ENCODE results near the gene NDST1.

The NDST1 gene

DNA sequence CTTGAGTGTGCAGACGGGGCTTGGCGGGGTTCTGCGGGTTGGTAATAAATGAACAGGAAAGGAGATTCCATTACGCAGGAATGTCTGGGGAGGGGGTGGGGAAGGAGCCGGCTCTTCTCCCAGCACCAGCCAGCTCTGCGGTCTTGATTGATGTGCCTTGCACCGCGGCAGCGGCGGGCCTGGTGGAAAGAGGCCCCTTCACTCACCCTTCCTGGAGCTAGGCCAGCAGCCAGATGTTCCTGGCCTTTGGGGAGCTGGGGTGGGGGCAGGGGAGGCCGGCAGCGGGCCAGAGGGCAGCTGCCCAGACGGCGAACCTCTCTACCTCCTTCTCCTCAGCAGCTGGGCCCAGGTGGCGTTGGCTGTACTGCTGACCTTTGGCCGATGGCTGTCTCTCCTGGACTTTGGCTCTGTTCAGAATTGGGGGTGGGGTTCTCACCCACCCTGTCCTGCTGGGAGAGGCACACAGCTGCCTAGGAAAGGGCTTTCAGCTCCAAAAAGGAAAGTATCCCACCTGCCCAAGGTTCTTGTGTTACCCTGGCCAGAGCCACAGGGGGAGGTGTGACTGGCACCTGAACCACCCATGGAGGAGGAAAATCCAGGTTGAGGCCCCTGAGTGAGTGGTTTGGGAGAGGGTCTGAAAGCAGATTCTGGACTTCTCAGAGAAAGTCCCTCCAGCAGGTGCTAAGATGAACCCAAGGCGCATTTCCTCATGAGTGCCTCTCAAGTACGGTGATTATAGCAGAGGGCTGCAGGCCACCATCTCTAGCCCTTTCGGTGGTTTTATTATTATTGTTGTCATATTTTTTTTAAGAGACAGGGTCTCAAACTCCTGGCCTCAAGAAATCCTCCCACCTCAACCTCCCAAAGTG is 74.5 kb downstream of the NDST1 start:
- FAIRE-seq = no peak
- no peak for DNase-seq (ENCODE audit: extremely low spot score, insufficient read length, low read depth)

DNA sequence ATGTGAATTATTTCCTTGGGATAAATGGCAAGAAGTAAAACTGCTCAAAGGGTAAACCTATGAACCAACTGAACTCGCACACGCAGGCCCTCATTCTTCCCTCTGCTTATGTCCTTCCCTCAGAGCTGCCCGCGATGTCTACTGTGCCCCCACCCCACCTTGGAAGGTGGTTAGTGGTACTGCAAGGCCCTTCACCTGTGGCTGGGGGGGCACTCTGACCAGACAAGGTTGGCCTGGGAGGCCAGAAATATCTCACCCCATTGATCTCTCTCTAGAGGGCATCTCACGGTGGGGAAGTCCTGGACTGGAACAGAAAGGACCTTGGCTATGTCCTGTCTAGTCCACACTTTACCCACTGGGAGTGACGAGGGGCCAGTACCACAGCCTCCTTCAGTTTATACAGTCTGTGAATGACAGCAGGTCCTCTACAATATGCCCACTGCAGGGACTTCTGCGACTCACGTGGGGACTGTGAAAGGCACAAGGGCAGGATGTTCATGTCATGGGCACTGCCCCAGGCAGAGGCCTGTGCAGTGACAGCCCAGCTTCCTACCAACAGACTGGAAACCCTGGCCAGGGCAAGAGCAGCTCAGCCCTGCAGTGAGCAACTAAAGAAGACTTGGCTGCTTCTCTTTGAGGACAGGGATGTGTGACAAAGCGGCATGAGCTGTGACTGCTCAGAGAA is 75.8 kb downstream of the NDST1 start:
- no peak for DNase-seq (ENCODE audit: extremely low spot score, insufficient read length, low read depth)
- no peak for FAIRE-seq

DNA sequence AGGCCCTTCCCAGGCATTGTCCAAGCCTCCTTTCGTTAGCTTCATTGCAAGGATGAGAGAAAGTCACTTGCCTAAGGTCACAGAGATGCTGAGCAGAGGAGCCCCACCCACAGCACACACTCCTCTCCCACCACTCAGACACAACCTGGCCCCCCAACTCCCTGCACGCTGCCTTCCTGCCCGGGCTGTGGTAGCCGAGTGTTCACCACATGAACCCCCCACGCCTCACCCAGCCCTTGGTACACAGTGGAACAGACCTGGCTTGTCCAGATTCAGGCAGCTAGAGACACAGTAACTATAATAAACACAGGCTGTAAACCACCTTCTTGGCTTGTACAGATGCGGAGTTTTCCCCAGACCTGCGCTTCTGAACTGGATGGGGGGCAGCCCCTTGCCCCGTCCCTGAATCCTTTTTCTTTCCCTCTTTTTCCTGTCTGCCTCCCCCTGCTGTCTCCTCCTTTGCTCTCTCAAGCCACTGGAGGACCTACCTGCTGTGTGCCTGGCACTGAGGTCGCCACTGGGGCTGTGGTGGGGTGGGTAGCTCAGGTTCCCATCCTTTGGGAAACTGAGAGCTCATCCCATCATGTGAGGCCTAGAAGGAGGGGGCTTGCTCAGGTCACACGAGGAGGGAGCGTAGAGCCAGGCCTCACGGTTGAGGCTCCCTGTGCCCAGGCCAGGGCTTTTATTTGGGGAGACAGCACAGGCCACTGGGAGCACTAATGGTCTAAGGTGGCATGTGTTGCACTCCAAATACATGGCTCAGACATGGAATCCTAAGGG is 76.8 kb downstream of the NDST1 start:
- DNase-seq (ENCODE audit: extremely low spot score, insufficient read length, low read depth) (no peak), FAIRE-seq (no peak)

DNA sequence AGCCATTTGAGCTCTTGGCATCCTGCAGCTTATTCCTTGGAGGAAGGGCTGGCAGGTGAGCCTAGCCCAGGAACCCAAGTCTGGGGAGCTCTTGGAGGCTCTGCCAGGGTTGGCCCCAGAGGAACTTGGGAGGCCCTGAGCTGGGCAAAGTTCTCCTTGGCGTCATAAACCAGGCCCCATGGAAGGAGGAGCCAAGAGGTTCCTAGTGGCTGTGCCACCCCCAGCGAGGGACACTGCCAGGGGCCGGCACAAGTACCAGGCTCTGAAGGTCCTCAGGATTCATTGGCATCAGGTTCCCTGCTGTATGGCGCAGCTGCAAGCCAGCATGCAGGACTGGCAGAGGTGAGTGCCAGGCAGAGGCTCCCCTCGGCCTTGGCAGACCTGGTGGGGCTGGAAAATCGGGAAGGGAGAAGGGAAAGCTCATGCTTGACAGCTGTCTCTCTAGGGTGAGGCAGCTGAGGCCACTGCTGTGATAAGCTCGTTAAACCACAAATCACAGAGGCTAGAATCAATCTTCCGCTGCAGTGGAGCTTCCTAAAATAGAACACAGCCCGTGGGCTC is 77.9 kb downstream of the NDST1 start:
- FAIRE-seq = no peak
- DNase-seq (ENCODE audit: extremely low spot score, insufficient read length, low read depth) = no peak

DNA sequence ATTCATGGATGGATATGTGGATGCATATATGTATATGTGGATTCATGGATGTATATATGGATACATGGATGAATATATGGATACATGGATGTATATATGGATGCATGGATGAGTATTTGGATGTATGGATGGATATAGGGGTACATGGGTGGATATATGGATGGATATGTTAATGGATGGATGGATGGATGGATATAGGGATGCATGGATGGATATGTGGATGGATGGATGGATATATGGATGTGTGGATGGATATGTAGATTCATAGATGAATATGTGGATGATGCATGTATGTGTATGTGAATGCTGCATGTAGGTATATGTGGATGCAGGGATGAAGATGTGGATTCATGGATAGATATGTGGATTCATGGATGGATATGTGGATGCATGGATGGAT is 79.1 kb downstream of the NDST1 start:
- FAIRE-seq = no peak
- no peak for DNase-seq (ENCODE audit: extremely low spot score, insufficient read length, low read depth)

DNA sequence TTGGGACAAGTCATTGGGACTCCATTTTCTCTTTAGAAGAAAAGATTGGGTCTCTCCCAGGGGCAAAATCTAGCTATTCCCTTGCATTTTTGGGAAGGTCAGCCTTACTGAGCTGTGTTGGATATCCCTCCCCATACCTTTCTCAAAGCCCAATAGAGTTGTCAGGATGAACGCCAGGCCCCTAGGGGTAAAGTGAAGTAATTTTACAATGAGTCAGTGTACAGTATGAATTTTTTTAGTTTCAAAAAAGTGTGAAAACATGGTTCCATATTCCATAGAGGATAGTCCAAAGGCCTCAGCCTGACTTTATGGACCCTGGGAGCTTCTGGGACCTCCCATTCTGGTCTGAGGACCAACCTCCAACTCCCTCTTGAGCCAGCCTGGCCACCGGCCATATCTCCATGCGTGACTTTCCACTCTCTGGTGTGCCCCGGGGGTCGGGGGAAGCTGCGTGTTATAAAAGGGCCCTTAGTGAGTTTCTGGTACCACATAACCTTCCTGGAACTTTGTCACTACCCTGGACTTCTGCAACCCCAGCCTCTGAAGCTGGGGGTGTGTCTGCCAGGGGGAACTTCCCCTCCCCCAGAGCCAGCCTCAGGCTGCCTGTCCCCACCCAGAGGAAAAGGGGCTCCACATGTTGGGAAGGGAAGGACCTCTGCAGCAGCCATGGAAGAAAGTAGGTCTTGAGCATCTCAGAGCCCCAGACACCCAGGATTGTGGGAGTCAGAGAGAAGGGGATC is 80.1 kb downstream of the NDST1 start:
- no peak for DNase-seq (ENCODE audit: extremely low spot score, insufficient read length, low read depth)

DNA sequence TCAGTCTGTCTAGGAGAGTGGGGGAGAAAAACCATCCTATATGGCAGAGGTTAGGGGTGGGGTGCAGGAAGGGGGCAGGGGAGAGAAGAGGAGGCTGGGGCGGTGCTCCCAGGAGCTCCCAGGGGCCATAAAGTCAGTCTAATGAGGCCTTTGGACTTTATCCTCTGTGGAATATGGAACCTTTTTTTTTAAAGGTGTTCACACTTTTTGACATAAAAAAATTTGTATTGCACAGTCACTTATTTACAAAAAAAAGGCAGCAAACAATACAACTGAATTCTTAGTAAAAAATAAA is 80.6 kb downstream of the NDST1 start:
- no peak for FAIRE-seq

More for the DNA sequence above, 80.1 kb downstream of the NDST1 start:
- no peak for FAIRE-seq

DNA sequence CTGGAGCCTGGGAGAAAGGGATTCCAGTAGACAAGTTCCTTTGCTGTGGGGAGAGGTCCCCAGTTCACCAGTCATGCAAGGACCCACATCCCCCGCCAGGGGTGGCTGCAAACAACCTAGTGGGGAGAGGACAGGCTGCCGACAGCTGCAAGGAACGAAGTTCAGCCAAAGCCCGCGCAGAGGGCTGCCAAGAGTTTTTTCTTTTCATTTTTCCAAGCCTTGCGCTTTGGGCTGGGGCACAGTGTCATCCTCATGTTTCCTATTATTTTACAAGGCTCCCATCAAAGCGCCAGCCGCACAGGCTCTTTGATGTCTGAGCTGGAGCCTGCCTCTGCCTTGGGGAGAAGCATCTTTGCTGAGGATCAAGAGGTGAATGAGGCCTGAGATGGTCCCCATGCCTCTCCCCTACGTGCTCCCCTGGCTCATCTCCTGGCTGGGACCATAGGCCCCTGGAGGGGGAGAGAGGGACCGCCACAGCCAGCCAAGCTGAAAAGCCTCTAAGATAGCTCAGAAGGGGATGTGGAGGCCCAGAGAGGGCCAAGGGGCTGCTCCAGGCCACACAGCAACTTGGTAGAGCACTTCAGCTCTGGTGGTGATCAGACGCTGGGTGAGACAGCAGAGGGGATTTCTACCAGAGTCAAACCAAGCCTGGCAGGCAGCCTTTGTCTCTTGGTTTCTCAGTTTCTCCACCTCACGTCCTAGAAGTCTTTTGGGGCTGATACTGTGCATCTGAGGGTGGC is 82.1 kb downstream of the NDST1 start:
- DNase-seq (ENCODE audit: extremely low spot score, insufficient read length, low read depth) = no peak
- FAIRE-seq = no peak

More for the DNA sequence above, 80.6 kb downstream of the NDST1 start:
- DNase-seq (ENCODE audit: extremely low spot score, insufficient read length, low read depth) = no peak

DNA sequence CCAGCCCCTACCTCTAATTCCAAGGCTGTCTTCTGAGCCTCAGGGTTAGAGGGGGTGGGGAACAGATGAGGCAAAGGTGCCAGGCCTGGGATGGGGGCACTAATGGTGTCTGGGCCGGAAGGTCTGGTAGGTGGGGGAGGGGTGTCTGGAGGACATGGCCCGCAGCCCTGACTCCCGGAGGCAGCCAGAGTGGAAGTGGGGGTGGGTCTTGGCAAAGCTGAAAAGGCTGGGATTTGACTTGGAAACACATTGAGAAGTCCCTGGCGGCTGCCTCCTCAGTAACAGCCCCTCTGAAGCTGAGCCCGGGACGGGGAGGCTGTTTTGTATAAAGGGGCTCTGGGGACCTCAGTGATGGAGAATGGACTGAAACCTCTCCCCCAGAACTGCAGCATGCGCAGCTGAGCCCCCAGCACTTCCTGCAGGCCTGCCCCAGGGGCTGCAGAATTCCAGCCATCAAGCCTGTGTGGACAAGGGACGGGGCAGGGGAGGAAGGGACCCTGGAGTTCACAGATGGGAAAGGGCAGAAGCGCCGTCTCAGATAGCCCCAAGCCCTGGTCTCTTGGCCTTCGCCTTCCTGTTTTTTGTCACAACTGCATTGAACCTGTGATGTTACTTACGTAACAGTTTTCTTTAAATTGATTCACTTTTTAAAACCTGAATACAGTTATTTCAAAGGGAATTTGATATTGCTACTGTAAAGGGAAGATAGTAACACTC is 83.2 kb downstream of the NDST1 start:
- FAIRE-seq (no peak), DNase-seq (ENCODE audit: extremely low spot score, insufficient read length, low read depth) (no peak)

DNA sequence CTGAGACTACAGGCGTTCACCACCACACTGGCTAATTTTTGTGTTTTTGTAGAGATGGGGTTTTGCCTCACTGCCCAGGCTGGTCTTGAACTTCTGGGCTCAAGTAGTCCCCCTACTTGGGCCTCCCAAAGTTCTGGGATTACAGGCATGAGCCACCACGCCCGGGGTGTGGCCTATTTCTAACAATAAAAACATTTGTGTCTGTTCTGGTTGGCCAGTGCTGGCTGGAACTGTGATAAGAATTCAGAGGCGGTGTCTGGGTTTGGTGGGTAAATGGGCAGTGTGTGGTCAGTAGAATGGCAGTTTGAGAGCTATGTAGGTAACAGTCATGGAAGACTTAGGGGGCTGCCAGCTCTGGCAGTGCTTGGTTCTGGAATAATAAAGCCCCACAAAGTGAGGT is 85.7 kb downstream of the NDST1 start:
- FAIRE-seq = no peak
- DNase-seq (ENCODE audit: extremely low spot score, insufficient read length, low read depth) = no peak

DNA sequence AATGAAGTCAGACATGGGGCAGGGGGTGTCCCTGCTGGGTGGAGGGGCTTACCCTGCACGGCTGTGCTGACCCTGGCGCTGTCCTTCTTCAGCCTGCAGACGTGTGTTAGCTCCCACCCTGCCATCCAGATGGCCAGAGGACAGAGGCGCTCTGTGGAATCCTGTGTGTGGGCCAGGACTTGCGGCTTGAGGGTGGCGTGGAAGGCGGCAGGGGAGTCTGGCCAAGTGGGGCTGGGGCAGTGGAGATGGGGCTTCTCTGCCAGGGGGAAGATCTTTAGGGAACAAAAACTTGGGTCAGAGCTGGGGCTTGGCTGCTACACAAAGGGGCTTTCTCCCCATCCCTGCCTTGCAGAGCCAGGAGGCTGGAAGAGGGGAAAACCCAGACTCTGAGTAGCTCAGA is 86.1 kb downstream of the NDST1 start:
- no peak for DNase-seq (ENCODE audit: extremely low spot score, insufficient read length, low read depth)
- no peak for FAIRE-seq

DNA sequence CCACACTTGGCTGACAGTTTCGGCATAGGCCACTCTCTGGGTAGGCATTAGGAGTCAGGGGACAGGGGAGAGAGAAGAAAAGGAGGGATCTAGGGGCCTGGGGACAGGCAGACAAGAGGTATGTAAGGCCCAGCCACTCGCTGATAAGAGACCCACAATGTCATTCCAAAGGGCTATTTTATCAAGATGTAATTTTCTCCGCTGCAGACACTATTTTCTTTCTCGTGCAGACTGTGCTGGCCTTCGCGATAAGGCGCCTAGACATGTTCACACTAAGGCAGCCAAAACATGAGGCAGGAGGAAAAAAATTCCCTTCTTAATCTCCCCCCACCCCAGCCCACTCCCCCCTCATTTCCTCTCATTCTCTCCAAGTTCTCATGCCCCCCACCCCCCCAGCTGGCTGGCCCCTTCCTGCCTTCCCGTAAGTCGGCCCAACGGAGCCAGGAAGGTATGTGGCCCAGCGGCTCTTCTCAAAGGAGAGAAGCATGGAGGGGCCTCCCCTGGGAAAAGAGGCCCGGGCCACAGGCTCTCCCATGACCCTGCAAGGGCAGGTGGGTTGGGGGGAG is 87.6 kb downstream of the NDST1 start:
- FAIRE-seq = no peak
- no peak for DNase-seq (ENCODE audit: extremely low spot score, insufficient read length, low read depth)

DNA sequence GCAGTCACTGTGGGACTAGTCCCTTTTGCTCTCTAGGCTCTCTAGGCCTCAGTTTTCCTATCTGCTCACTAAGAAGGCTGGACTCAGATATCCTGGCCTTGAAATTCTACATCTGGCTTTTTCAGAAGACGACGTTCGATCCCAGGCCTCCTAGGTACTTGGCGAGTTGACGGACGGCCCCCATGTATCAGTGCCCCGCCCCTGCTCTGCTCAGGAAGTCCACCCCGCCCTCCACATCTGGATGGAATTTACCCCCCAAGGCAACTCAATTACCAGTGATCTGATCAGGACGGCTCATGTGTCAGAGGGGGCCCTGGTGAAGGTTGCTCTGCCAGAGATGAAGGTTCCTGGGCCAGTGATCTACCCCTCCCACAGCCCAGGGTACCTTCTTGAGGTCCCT is 88.4 kb downstream of the NDST1 start:
- no peak for DNase-seq (ENCODE audit: extremely low spot score, insufficient read length, low read depth)
- FAIRE-seq = no peak

DNA sequence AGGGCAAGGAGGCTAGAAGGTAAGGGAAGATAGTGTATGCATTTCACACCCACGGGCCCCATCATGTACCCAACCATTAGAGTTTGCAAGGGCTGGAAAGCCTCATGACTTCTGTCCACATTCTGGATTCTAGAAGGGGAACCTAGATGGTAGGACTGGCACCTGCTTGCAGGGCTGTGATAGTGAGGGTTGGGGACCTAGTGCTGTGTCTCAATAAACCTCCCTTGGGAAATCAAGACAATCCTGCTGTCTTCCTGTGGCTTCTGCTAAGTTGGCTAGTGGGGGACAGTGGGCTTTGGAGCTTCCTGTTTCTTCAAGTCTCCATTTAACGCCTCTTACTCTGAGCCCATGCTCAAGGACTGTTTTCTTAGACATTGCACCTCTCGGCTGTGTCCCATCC is 88.9 kb downstream of the NDST1 start:
- FAIRE-seq (no peak), DNase-seq (ENCODE audit: extremely low spot score, insufficient read length, low read depth) (no peak)

DNA sequence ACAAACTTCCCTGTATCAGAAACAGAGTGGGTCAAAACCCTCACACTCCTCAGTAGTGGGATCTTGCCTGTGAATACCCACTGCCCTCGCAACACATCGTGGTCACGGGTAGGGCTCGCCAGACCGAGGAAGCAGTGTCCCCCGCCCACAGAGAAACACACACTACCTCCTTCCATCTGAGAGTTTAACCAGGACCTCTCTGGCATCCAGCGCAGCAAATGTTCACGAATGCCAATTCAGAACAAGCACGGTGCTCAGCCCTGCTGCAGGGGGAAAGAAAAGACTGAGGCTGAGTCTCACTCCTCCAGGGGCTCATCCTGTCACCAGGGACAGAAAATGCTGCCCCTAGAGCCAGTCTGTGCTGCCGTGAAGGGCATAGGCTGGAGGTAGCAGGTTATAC is 90.1 kb downstream of the NDST1 start:
- FAIRE-seq (no peak), DNase-seq (ENCODE audit: extremely low spot score, insufficient read length, low read depth) (no peak)

DNA sequence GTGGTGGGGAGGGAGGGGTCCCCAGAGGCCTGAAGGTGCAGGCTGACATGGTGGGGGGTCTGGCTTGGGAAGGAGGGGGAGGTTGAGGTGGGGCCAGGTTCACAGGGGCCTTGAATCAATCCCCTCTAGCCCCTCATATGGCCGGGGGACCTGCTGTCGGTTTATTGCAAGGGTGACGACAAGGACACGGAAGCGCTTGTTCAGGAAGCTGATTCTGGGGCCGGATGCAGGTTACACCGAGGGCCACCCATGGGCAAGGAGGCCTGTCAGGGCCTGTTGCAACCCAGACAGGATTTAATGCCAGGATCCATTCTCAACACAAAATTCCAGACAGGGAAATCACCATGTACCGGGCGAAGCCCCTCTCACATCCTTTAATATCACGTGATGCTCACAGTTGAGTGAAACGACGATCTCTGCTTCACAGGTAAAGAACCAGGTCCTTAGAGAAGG is 90.9 kb downstream of the NDST1 start:
- DNase-seq (ENCODE audit: extremely low spot score, insufficient read length, low read depth) = no peak
- FAIRE-seq = no peak

DNA sequence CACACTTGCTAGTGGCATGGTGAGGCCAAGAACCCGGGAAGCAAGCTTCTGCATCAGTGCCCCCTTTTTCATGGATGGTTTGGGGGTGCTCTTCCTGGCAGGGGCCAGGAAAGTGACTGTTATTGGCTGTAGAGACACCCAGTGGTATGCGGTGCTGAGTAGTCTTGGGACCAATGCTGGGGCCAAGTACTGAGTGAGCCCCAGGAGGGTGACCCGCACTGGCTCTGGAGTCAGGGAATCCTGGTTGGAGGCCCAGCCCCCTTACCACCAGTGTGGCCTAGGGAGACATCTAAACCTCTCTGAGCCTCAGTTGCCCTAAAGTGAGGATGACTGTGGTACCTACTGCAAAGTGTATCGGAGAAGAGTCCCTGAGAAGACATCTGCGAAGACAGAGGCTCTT is 91.3 kb downstream of the NDST1 start:
- DNase-seq (ENCODE audit: extremely low spot score, insufficient read length, low read depth) (no peak), FAIRE-seq (no peak)

DNA sequence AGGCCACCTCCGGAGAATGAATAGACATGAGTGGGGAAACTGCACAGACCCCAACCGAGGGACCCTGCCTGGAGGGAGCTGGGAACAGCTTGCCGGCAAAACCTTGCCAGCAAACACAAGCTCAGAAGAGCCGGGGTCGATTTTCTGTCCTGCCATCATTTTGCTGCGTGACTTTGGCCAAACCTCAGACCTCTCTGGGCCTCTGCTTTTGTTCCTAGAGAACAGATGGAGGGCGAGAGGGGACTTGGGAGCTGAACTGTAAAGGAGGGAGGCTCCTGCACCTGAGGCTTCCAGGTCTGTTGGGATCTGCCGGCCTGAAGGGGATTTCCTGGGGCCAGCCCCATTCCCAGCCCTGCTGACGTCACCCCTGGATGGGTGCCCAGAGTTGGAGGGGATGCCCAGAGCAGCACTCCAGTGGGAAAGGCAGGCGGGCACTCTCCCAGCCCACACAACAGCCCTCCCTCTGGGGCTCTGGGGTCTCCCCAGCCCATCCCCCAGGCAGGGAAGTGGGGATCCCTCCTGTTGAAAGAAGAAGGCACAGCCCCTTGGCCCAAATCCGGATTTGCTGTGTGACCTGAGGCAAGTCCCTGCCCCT is 92.1 kb downstream of the NDST1 start:
- DNase-seq (ENCODE audit: extremely low spot score, insufficient read length, low read depth) (no peak), FAIRE-seq (no peak)
